OCI-LY1 (cell line): ENCODE results near the gene ARL6IP5.

Experiments used
- H2AFZ ChIP-seq: fragments of 200-600 bp; sonication (generic), shearing (Covaris generic); 2 replicates; pipeline ENCODE4 v1.6.0; 2014; ENCODE audit warnings: antibody characterized with exemption, mild to moderate bottlenecking, low read length
- H3F3A ChIP-seq: fragments of 200-600 bp; sonication (generic), shearing (Covaris generic); 2 replicates; pipeline ENCODE4 v1.6.0; 2014; ENCODE audit warnings: mild to moderate bottlenecking, antibody characterized with exemption, low read length, moderate library complexity; ENCODE audit not compliant: insufficient read depth
- H3K27ac ChIP-seq: fragments of 200-600 bp; sonication (generic); 2 replicates; pipeline ENCODE4 v1.5.1; 2014; ENCODE audit warnings: low read length, mixed run types, mild to moderate bottlenecking, low read depth; ENCODE audit not compliant: poor library complexity, severe bottlenecking
- H3K27me3 ChIP-seq: fragments of 200-600 bp; sonication (generic); 2 replicates; pipeline ENCODE4 v1.6.0; 2014; ENCODE audit warnings: antibody characterized with exemption, mild to moderate bottlenecking, low read length, moderate library complexity; ENCODE audit not compliant: insufficient read depth
- H3K36me3 ChIP-seq: fragments of 200-600 bp; sonication (generic); 2 replicates; pipeline ENCODE4 v1.6.1; 2014; ENCODE audit warnings: mild to moderate bottlenecking, antibody characterized with exemption, low read length, moderate library complexity, mixed read lengths; ENCODE audit not compliant: insufficient read depth
- H3K4me1 ChIP-seq: fragments of 200-600 bp; sonication (generic); 2 replicates; pipeline ENCODE4 v1.5.1; 2014; ENCODE audit warnings: mild to moderate bottlenecking, low read length, moderate library complexity; ENCODE audit not compliant: insufficient read depth, severe bottlenecking
- H3K4me2 ChIP-seq: fragments of 200-600 bp; sonication (generic), shearing (Covaris generic); 2 replicates; pipeline ENCODE4 v1.6.1; 2014; ENCODE audit warnings: low read length
- H3K4me3 ChIP-seq: fragments of 200-600 bp; sonication (generic); 2 replicates; pipeline ENCODE4 v1.5.1; 2014; ENCODE audit warnings: low read length, low read depth, mild to moderate bottlenecking, mixed read lengths; ENCODE audit not compliant: poor library complexity, severe bottlenecking
- H3K79me2 ChIP-seq: fragments of 200-600 bp; shearing (Covaris generic); 2 replicates; pipeline ENCODE4 v1.6.1; 2016; ENCODE audit warnings: mixed run types, low read length, mixed read lengths; ENCODE audit not compliant: insufficient read depth
- H3K9ac ChIP-seq: fragments of 200-600 bp; sonication (generic), shearing (Covaris generic); 2 replicates; pipeline ENCODE4 v1.6.1; 2014; ENCODE audit warnings: mild to moderate bottlenecking, low read length, mixed read lengths
- H3K9me2 ChIP-seq: fragments of 200-600 bp; sonication (generic), shearing (Covaris generic); 2 replicates; pipeline ENCODE4 v1.6.1; 2014; ENCODE audit warnings: low read depth, mild to moderate bottlenecking, low read length, mixed read lengths
- H3K9me3 ChIP-seq: fragments of 200-600 bp; shearing (Covaris generic); 2 replicates; pipeline ENCODE4 v1.6.1; 2014; ENCODE audit warnings: low read length, mixed read lengths
- H4K20me1 ChIP-seq: fragments of 200-600 bp; sonication (generic), shearing (Covaris generic); 2 replicates; pipeline ENCODE4 v1.6.0; 2016; ENCODE audit warnings: mild to moderate bottlenecking, low read length; ENCODE audit not compliant: insufficient read depth
- EZH2 ChIP-seq: fragments of 200-600 bp; sonication (generic), shearing (Covaris generic); IDR thresholded peaks from 2 replicates; pipeline ENCODE4 v1.8.0; 2017; ENCODE audit warnings: borderline replicate concordance, mixed run types, mild to moderate bottlenecking, antibody characterized with exemption, low read length, moderate library complexity, mixed read lengths
- TF ChIP-seq, protein P1 (sequence below): fragments of 200-600 bp; sonication (generic), shearing (Covaris generic); IDR thresholded peaks from 2 replicates; pipeline ENCODE4 v1.5.1; 2017; ENCODE audit warnings: mild to moderate bottlenecking, antibody characterized with exemption, low read length, moderate library complexity, mixed read lengths

Gene ARL6IP5

GRCh38 chr3:69103123-69103522, 18.4 kb downstream of the ARL6IP5 start:
- H3K9me3 ChIP-seq: no peaks in the 10 kb centered on the region
- TF ChIP-seq EZH2: no peak
- TF ChIP-seq, protein P1, sequence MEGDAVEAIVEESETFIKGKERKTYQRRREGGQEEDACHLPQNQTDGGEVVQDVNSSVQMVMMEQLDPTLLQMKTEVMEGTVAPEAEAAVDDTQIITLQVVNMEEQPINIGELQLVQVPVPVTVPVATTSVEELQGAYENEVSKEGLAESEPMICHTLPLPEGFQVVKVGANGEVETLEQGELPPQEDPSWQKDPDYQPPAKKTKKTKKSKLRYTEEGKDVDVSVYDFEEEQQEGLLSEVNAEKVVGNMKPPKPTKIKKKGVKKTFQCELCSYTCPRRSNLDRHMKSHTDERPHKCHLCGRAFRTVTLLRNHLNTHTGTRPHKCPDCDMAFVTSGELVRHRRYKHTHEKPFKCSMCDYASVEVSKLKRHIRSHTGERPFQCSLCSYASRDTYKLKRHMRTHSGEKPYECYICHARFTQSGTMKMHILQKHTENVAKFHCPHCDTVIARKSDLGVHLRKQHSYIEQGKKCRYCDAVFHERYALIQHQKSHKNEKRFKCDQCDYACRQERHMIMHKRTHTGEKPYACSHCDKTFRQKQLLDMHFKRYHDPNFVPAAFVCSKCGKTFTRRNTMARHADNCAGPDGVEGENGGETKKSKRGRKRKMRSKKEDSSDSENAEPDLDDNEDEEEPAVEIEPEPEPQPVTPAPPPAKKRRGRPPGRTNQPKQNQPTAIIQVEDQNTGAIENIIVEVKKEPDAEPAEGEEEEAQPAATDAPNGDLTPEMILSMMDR: no peak
- no peak overlapping the region for H3K4me3 ChIP-seq
- H3K9ac ChIP-seq: no peak overlapping the region
- H3K79me2 ChIP-seq: no peaks in the 10 kb centered on the region
- H3K4me2 ChIP-seq: no peak overlapping the region
- no peaks in the 10 kb centered on the region for H3K9me2 ChIP-seq
- no peaks in the 10 kb centered on the region for H3K27me3 ChIP-seq
- H2AFZ ChIP-seq: no peak overlapping the region
- no peaks in the 10 kb centered on the region for H4K20me1 ChIP-seq
- no peaks in the 10 kb centered on the region for H3K4me1 ChIP-seq
- H3K36me3 ChIP-seq: peaks cover 23% of the 10 kb centered on the region; the same call in 1 of the 2 replicates
- H3K27ac ChIP-seq: no peak overlapping the region
- H3F3A ChIP-seq: no peaks in the 10 kb centered on the region

DNA sequence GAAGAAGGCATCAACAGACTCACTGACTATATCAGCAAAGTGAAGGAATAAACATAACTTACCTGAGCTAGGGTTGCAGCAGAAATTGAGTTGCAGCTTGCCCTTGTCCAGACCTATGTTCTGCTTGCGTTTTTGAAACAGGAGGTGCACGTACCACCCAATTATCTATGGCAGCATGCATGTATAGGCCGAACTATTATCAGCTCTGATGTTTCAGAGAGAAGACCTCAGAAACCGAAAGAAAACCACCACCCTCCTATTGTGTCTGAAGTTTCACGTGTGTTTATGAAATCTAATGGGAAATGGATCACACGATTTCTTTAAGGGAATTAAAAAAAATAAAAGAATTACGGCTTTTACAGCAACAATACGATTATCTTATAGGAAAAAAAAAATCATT, 19.8 kb downstream of the ARL6IP5 start:
- no peaks in the 10 kb centered on the region for H3F3A ChIP-seq
- H3K9me3 ChIP-seq: no peaks in the 10 kb centered on the region
- no peak overlapping the region for H3K4me2 ChIP-seq
- no peak overlapping the region for H3K27ac ChIP-seq
- H2AFZ ChIP-seq: no peak overlapping the region
- H3K4me1 ChIP-seq: no peaks in the 10 kb centered on the region
- H3K9me2 ChIP-seq: no peaks in the 10 kb centered on the region
- TF ChIP-seq EZH2: no peak
- H4K20me1 ChIP-seq: no peaks in the 10 kb centered on the region
- no peaks in the 10 kb centered on the region for H3K79me2 ChIP-seq
- H3K9ac ChIP-seq: no peak overlapping the region
- H3K36me3 ChIP-seq: peaks cover 23% of the 10 kb centered on the region; the same call in 1 of the 2 replicates
- no peaks in the 10 kb centered on the region for H3K27me3 ChIP-seq
- H3K4me3 ChIP-seq: no peak overlapping the region

DNA sequence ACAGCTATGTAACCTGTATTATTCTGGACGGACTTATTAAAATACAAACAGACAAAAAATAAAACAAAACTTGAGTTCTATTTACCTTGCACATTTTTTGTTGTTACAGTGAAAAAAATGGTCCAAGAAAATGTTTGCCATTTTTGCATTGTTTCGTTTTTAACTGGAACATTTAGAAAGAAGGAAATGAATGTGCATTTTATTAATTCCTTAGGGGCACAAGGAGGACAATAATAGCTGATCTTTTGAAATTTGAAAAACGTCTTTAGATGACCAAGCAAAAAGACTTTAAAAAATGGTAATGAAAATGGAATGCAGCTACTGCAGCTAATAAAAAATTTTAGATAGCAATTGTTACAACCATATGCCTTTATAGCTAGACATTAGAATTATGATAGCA, 20.6 kb downstream of the ARL6IP5 start:
- Histone ChIP-seq H3K4me2 (no peak overlapping the region), H3K36me3 (peaks cover 23% of the 10 kb centered on the region; the same call in 1 of the 2 replicates), H3K27ac (no peak overlapping the region)

GRCh38 chr3:69107841-69108240, 23.1 kb downstream of the ARL6IP5 start:
- Histone ChIP-seq H3K4me1 (no peaks in the 10 kb centered on the region), H3K4me3 (no peak overlapping the region), H3K4me2 (no peak overlapping the region), H2AFZ (no peak overlapping the region), H3K9me2 (no peaks in the 10 kb centered on the region), H3K27me3 (no peaks in the 10 kb centered on the region), H3K9ac (no peak overlapping the region), H3K27ac (no peak overlapping the region), H3F3A (no peaks in the 10 kb centered on the region), H3K36me3 (peaks cover 14% of the 10 kb centered on the region; the same call in 1 of the 2 replicates), H4K20me1 (no peaks in the 10 kb centered on the region), H3K9me3 (no peaks in the 10 kb centered on the region), H3K79me2 (no peaks in the 10 kb centered on the region)
- no peak for TF ChIP-seq EZH2
- TF ChIP-seq, protein P1: no peak

More for the DNA sequence above, 20.6 kb downstream of the ARL6IP5 start:
- Histone ChIP-seq H3K27me3 (no peaks in the 10 kb centered on the region), H3K4me3 (no peak overlapping the region), H4K20me1 (no peaks in the 10 kb centered on the region), H2AFZ (no peak overlapping the region), H3K9me3 (no peaks in the 10 kb centered on the region), H3K9me2 (no peaks in the 10 kb centered on the region), H3K9ac (no peak overlapping the region), H3K79me2 (no peaks in the 10 kb centered on the region), H3F3A (no peaks in the 10 kb centered on the region), H3K4me1 (no peaks in the 10 kb centered on the region)
- TF ChIP-seq, protein P1: no peak
- no peak for TF ChIP-seq EZH2
